Vagina (tissue), 2 donors: ENCODE measurements around the gene BDH1.

Source experiments
- CTCF ChIP-seq, 3 experiments: fragments of 450-650 bp in 2 of 3; fragments of 200-600 bp in 1 of 3; sonication (generic) in 1 of 3; IDR thresholded peaks; one replicate each; pipeline ENCODE4 v1.5.1; 2017 to 2019; ENCODE audit warnings: antibody characterized with exemption in 3 of 3, mild to moderate bottlenecking in 2 of 3, moderate library complexity in 2 of 3
- POLR2A ChIP-seq, 2 donors: fragments of 450-650 bp; IDR thresholded peaks; one replicate each; pipeline ENCODE4 v1.6.1; 2017; ENCODE audit warnings: antibody characterized with exemption in 2 of 2, mild to moderate bottlenecking in 2 of 2, moderate library complexity in 2 of 2

DNA sequence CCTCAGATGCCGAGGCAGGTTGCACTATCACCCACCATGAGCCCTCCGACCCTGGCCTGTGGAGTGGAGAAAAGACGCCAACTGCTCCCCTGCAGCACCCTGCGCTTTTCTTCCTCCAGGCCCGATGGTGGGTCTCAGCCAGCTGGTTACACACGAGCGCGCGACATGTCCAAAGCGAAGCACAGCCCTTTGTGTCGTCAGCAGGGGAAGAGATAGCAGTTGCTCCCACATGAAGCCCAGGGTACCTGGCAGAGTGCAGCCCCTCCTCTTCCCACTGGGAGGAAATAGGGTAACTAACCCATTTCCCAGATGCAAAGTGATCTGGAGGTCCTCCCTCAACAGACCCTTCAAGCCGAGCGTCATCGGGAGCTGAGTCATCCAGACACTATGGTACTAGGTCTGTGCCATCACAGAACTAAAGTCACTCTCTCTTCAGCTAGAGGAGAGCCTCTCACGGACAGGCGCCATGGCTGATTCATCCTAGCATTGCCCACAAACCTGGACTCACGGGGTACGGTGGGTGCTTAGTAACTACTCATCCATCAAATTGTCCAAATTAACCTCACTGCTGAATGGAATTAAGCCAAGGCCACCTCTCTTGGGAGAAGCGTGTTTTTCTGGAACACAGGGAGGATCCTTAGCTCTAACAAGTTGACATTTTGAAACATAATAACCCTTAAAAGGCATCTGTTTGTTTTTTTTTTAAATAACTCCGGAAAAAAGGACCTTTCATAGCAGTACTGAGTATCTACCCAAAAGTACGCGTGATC is 45.2 kb upstream of the BDH1 start:
- TF ChIP-seq CTCF (IDR thresholded peaks at IDR 0.05) (no peak), POLR2A (IDR thresholded peaks at IDR 0.05) (no peak)
